Subcutaneous preadipocyte (primary cell): ENCODE measurements around the gene C1orf52. TPM values are rescaled to one million over a fixed set of nuclear protein-coding genes. Genes with fewer than 3 reads are reported as not detected.

Experiments
- small RNA-seq: library from RNA; depleted of rRNA; stranded (forward); fragments of <200 nt; gene quantifications from one replicate; pipeline ENCODE3, GENCODE V24; 2012
- total RNA-seq: library from RNA; depleted of rRNA; stranded (reverse); fragments of >200 nt; gene quantifications from 2 replicates; pipeline ENCODE4 v1.2.3, GENCODE V29; 2012

The C1orf52 gene
- 7.0 and 7.8 TPM in 2 replicates for total RNA-seq

GRCh38 chr1:85259118-85259911 is at the start of gene C1orf52:
TSS of gene C1orf52 (minus strand) at chr1:85259662. CDS start at chr1:85259633, 29 bp downstream.

DNA sequence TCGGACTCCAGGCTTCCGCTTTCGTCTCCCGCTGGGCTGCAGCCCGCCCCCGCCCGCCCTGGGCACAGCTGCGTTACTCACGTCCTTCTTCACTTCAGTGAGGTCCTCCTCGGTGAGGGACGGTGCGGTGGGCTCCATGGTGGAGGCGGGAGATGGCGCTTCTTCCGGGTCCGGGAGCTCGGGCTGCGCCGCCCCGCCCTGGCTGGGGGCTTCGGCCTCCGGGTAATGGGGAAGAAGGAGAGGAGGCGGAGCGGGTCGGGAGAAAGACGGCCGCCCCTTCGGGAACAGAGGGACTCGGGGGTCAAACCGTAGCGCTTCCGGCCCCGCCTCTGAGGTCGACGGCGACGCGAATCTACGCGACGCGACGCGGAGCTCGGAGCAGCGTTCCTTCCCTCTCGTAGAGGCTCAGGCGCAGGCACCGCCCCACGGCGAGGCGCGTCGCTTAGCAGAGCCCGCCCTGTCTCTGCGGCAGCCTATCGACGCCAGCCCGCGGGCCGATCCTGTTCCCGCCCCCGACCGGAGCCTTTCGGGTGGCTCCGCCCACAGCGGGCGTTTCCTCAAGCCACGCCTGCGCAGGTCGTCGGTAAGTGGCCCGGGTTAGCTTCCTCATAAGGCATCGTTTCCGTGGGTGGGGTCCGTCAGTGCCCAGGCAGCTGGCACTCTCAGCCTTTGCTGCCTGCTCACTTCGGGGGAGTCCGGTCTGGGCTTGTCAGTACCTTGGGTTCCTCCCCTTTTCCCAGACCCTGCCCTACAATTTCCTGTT is 16.9 kb upstream of the C1orf52 start, which contains the start of gene BCL10:
TSS of gene BCL10 (minus strand) at position 418 of the 763 bp plus-strand sequence. CDS start at position 138, 280 bp downstream.

GRCh38 chr1:85200463-85201339 is 58.8 kb downstream of the C1orf52 start, which contains the start of gene SYDE2:
TSS of gene SYDE2 (minus strand) at chr1:85201016. CDS start at chr1:85200996, 20 bp downstream.

Small RNA genes within 50 kb of the gene (small RNA-seq; reads per million reads assigned to genes)
- not detected for gene RF00019

Other genes with a start within 250 kb of the C1orf52 start
- 4.8 and 6.3 TPM in 2 replicates for gene MCOLN3, start 211.2 kb downstream of the C1orf52 start, total RNA-seq
- 3.7 and 6.1 TPM in 2 replicates for gene SYDE2, start 58.6 kb downstream of the C1orf52 start, total RNA-seq
- gene BCL10, start 17.0 kb upstream of the C1orf52 start, total RNA-seq = 25.4 and 37.9 TPM in 2 replicates
- gene DDAH1, start 205.5 kb upstream of the C1orf52 start, total RNA-seq = 70.9 and 76.6 TPM in 2 replicates